Measurements from ENCODE around the gene PIM1.

Gene PIM1

GRCh38 chr6:37142050-37142614, 27.8 kb upstream of the PIM1 start:
- H2AFZ ChIP-seq (ENCODE audit: low read length) = peak overlapping the region; percentile 46; the same call in 1 of the 2 replicates
- H3K9me3 ChIP-seq (replicated peaks; ENCODE audit: insufficient read depth, low read length) = no peaks in the 10 kb centered on the region
- H3K9me2 ChIP-seq (replicated peaks; ENCODE audit: insufficient read depth, low read length) = no peaks in the 10 kb centered on the region
- DNase-seq = no peak
- H3K4me3 ChIP-seq (ENCODE audit: low read length) = no peak overlapping the region
- peak overlapping the region; percentile 44; the same call in 1 of the 2 replicates for H3K4me2 ChIP-seq (ENCODE audit: low read depth, low read length)
- no peak for TF ChIP-seq CTCF (IDR thresholded peaks at IDR 0.05; ENCODE audit: low read length)
- TF ChIP-seq EZH2phosphoT487 (IDR thresholded peaks at IDR 0.05; ENCODE audit: low read length) = no peak
- no peak for TF ChIP-seq EZH2 (optimal IDR thresholded peaks at IDR 0.05; ENCODE audit: low read depth, low read length)
- H3K27ac ChIP-seq (ENCODE audit: low read length) = peak overlapping the region; percentile 41; the same call in 1 of the 2 replicates
- H3K4me1 ChIP-seq (ENCODE audit: low read length) = peaks cover 15% of the 10 kb centered on the region
- H3F3A ChIP-seq (ENCODE audit: insufficient read depth, low read length) = peaks cover 8% of the 10 kb centered on the region; the same call in 1 of the 2 replicates
- no peaks in the 10 kb centered on the region for H3K36me3 ChIP-seq (replicated peaks; ENCODE audit: insufficient read depth, low read length)
- no peak overlapping the region for H3K9ac ChIP-seq (ENCODE audit: low read length)
- H3K79me2 ChIP-seq (ENCODE audit: low read length) = no peaks in the 10 kb centered on the region
- H4K20me1 ChIP-seq (ENCODE audit: insufficient read depth, low read length) = no peaks in the 10 kb centered on the region
- no peaks in the 10 kb centered on the region for H3K27me3 ChIP-seq (replicated peaks; ENCODE audit: insufficient read depth, low read length)

GRCh38 chr6:37143585-37143984, 26.4 kb upstream of the PIM1 start:
- Histone ChIP-seq H3K27ac (ENCODE audit: low read length) (no peak overlapping the region), H3F3A (ENCODE audit: insufficient read depth, low read length) (peaks cover 8% of the 10 kb centered on the region; the same call in 1 of the 2 replicates), H3K4me1 (ENCODE audit: low read length) (peaks cover 15% of the 10 kb centered on the region), H4K20me1 (ENCODE audit: insufficient read depth, low read length) (no peaks in the 10 kb centered on the region), H3K27me3 (replicated peaks; ENCODE audit: insufficient read depth, low read length) (no peaks in the 10 kb centered on the region), H3K79me2 (ENCODE audit: low read length) (no peaks in the 10 kb centered on the region), H3K9ac (ENCODE audit: low read length) (no peak overlapping the region), H3K9me2 (replicated peaks; ENCODE audit: insufficient read depth, low read length) (no peaks in the 10 kb centered on the region), H3K9me3 (replicated peaks; ENCODE audit: insufficient read depth, low read length) (no peaks in the 10 kb centered on the region), H3K4me2 (ENCODE audit: low read depth, low read length) (no peak overlapping the region), H3K36me3 (replicated peaks; ENCODE audit: insufficient read depth, low read length) (no peaks in the 10 kb centered on the region), H3K4me3 (ENCODE audit: low read length) (no peak overlapping the region), H2AFZ (ENCODE audit: low read length) (no peak overlapping the region)
- no peak for DNase-seq
- TF ChIP-seq CTCF (IDR thresholded peaks at IDR 0.05; ENCODE audit: low read length) (no peak), EZH2 (optimal IDR thresholded peaks at IDR 0.05; ENCODE audit: low read depth, low read length) (no peak), EZH2phosphoT487 (IDR thresholded peaks at IDR 0.05; ENCODE audit: low read length) (no peak)

DNA sequence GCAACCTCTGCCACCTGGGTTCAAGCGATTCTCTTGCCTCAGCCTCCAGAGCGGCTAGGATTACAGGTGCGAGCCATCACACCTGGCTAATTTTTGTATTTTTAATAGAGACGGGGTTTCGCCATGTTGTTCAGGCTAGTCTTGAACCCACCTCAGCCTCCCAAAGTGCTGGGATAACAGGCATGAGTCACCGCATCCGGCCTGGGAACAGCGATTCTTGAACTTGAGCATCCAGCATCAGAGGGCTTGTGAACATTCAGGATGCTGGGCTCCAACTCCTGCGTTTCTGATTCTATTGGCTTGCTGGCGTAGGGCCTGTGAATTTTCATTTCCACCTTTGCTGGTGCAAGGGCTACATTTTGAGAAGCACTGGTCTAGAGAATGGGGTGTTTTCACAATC, 24.5 kb upstream of the PIM1 start:
- Histone ChIP-seq H4K20me1 (ENCODE audit: insufficient read depth, low read length) (no peaks in the 10 kb centered on the region), H3K4me3 (ENCODE audit: low read length) (no peak overlapping the region), H3K27me3 (replicated peaks; ENCODE audit: insufficient read depth, low read length) (no peaks in the 10 kb centered on the region), H3K27ac (ENCODE audit: low read length) (no peak overlapping the region), H2AFZ (ENCODE audit: low read length) (no peak overlapping the region), H3K36me3 (replicated peaks; ENCODE audit: insufficient read depth, low read length) (no peaks in the 10 kb centered on the region), H3K9me3 (replicated peaks; ENCODE audit: insufficient read depth, low read length) (no peaks in the 10 kb centered on the region), H3K9me2 (replicated peaks; ENCODE audit: insufficient read depth, low read length) (no peaks in the 10 kb centered on the region), H3K9ac (ENCODE audit: low read length) (no peak overlapping the region), H3K4me2 (ENCODE audit: low read depth, low read length) (no peak overlapping the region), H3K79me2 (ENCODE audit: low read length) (no peaks in the 10 kb centered on the region), H3F3A (ENCODE audit: insufficient read depth, low read length) (peaks cover 8% of the 10 kb centered on the region; the same call in 1 of the 2 replicates), H3K4me1 (ENCODE audit: low read length) (peaks cover 15% of the 10 kb centered on the region)
- no peak for DNase-seq
- TF ChIP-seq EZH2 (optimal IDR thresholded peaks at IDR 0.05; ENCODE audit: low read depth, low read length) (no peak), CTCF (IDR thresholded peaks at IDR 0.05; ENCODE audit: low read length) (no peak), EZH2phosphoT487 (IDR thresholded peaks at IDR 0.05; ENCODE audit: low read length) (no peak)

Measured in MM.1S (cell line).